CD4-positive, alpha-beta T cell treated with Interleukin-17A for 1 hour (primary cell): ENCODE data around the gene SRCAP.
"Not testable (repeated sequence)": the region's sequence is repeated elsewhere in the genome, so short reads cannot be mapped to it uniquely, and the experiment has no call there.

Source experiments
- DNase-seq: peaks from one replicate; pipeline ENCODE4 v3.0.0-alpha.2; 2020

SRCAP gene

DNA sequence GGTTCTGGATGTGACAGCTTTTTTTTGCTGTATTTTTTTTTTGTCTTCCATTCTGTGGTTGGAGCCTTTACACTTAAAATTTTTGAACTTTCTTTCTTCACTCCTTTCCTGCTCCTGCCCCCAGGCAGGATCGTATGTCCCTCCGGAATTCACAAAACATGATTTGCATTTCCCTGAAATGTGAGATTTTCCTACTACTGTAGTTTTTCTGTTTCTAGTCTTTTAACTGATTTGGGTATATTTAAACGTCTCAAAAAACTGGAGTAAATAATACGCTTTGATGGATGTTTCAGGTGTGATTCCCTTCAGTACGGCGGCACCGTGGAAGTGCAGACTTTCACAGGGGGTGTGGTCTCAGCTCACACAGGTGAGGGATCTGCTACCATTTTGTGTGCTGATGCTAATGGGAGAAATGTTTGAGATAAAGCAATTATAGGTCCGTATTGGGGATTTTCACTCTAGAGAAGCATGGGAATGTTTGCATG is 686 bp downstream of the SRCAP start:
- no peak for DNase-seq

DNA sequence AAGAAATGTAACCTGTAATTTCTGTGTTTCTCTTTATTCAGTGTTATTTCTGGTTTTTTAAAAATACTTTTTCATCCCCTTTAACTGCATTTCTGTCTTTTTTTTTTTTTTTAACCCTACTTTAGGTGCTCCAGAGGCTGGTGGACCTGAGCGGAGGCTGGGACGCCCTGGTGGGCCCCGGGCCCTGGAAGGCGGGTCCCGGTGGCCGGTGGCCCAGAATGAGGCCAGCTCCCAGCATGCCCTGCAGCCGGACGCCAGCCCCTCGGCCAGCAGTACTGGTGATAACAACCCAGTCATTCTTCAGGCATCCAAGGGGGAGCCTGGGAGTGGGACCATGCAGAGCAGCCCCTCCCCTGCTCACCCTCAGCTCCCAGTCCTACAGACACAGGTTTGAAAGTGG is 1.5 kb downstream of the SRCAP start:
- no peak for DNase-seq

DNA sequence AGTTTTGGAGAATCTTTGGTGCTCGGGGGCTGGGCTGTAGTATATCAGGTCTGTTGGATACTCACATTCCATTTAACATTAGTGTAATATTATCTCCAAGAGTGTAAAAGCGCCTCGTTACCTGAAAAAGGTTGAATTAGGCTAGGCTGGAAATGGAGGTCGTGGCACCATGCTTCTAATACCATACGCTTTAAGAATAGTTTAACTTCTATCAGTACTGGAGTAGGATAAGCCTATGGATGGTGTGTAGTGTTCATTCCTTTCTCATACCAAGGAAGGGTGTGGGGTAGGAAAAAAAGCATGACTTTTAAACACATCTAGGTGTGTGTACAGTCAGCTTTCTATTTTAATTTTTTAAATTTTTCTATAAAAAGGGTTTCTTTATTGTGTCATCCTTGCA is 2.0 kb downstream of the SRCAP start:
- DNase-seq = no peak

DNA sequence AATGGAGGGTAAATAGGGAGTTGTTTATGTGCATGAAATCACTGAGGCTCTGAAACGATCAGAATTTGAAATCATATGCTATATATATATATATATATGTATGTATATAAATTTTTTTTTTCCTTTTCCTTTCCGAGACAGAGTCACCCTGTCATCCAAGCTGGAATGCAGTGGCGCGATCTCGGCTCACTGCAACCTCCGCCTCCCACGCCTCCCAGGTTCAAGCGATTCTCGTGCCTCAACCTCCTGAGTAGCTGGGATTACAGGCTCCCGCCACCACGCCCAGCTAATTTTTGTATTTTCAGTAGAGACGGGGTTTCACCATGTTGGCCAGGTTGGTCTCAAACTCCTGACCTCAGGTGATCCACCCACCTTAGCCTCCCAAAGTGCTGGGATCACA is 4.1 kb downstream of the SRCAP start:
- DNase-seq = not testable (repeated sequence)

DNA sequence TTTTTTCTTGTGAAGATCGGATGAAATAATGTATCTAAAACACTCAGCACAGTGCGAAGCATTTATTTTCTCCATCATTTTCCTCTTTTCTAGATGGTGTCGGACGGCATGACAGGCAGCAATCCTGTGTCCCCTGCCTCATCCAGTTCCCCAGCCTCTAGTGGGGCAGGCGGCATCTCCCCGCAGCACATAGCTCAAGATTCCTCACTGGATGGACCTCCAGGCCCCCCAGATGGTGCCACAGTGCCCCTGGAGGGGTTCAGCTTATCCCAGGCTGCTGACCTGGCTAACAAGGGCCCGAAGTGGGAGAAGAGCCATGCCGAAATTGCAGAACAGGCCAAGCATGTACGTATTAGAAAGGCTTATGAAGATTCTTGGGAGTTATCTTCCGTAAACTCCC is 5.0 kb downstream of the SRCAP start:
- no peak for DNase-seq

DNA sequence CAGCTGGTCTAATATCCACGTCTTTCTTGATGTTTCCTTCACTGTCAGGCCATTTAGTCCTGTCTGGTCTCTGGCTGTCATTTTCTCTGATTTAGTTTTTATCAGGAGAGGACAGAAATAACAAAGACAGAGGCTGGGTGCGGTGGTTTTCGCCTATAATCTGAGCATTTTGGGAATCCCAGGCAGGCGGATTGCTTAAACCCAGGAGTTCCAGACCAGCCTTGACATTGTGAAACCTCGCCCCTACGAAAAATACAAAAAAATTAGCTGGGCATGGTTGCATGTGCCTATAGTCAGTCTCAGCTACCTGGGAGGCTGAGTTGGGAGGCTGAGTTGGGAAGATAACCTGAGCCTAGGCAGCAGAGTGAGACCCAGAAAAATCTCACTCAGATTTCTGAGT is 7.1 kb downstream of the SRCAP start:
- DNase-seq = no peak

DNA sequence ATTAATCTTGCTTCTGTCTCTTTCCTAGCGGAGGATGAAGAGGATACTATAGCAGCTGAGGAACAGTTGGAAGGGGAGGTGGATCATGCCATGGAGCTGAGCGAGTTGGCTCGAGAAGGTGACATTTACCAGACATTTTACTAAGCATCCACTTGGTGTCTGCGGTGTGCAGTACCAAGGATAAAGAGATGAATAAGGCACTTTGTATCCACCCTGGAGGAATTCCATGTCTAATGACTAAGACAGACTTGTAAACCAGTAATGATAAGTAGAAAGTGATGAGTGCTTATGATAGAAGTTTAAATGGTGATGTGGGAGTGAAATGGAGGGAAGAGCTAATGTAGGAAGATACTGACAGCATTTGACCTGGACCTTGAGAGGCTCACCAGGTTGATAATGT is 12.0 kb downstream of the SRCAP start:
- DNase-seq = no peak

DNA sequence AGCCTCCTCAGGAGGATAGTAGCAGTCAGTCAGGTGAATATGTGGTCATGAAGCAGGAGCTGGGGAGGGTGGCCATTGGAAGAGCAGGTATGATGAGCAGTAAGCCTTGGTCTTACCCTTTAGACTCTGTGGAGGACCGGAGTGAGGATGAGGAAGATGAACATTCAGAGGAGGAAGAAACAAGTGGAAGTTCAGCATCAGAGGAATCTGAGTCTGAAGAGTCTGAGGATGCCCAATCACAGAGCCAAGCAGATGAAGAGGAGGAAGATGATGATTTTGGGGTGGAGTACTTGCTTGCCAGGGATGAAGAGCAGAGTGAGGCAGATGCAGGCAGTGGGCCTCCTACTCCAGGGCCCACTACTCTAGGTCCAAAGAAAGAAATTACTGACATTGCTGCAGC is 12.7 kb downstream of the SRCAP start:
- no peak for DNase-seq

DNA sequence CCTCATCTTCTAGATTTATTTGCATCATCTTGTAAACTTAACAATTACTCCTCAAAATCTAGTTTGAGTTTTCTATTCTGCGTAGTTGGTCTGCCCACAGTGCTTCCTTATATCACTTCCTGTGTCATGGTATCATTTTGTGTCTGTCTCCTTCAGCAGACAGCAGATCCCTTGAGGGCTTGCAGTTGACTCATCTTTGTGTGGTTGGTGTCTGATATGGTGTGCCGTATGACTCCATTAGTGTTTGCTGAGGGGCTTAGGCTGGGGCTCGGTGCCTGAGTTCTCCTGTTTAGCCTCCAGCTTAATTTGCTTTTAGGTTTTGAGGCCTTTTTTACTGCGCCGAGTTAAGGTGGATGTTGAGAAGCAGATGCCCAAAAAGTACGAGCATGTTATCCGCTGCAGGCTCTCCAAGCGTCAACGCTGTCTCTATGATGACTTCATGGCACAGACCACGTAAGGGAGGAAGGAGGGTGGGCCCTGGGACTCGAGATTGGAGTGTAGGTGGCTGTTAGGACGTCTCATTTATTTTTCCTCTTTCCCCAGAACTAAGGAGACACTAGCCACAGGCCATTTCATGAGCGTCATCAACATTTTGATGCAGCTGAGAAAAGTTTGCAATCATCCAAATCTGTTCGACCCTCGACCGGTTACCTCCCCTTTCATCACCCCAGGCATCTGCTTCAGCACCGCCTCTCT is 16.9 kb downstream of the SRCAP start:
- peak; percentile 67 for DNase-seq

DNA sequence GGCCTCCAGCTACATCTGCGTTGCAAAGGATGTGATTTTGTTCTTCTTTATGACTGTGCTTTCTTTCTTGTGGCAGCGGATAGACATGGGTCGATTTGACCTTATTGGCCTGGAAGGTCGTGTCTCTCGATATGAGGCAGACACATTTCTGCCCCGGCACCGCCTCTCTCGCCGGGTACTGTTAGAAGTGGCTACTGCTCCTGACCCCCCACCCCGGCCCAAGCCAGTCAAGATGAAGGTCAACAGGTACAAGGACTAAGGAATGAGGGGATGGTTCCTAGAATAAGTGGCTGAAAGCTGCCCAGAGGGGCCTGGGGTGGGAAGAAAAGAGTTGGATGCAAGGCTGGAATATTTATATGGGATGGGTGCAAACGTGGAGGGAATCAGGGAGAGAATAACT is 21.1 kb downstream of the SRCAP start:
- DNase-seq = no peak

DNA sequence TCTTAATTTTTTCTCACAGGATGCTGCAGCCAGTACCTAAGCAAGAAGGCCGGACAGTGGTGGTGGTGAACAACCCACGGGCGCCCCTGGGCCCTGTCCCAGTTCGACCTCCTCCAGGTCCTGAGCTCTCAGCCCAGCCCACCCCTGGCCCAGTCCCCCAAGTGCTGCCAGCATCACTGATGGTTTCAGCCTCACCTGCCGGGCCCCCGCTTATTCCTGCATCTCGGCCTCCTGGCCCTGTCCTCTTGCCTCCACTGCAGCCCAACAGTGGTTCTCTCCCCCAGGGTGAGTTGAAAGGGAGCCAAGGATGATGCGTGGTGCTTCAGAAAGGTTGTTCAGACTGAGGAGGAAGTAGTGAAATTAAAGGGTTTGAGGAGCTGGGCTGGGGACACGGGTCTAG is 21.7 kb downstream of the SRCAP start:
- DNase-seq = no peak

DNA sequence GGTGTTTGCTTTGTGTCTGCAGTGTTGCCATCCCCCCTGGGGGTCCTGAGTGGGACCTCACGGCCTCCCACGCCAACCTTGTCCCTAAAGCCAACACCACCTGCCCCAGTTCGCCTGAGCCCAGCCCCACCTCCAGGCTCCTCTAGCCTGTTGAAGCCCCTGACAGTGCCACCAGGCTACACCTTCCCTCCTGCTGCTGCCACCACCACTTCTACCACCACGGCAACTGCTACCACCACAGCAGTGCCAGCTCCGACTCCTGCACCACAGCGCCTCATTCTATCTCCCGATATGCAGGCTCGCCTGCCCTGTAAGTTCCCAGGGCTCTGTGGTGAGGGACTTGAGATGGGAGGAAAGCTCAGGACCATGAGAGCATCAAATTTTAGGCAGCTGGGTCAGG is 22.2 kb downstream of the SRCAP start:
- no peak for DNase-seq

DNA sequence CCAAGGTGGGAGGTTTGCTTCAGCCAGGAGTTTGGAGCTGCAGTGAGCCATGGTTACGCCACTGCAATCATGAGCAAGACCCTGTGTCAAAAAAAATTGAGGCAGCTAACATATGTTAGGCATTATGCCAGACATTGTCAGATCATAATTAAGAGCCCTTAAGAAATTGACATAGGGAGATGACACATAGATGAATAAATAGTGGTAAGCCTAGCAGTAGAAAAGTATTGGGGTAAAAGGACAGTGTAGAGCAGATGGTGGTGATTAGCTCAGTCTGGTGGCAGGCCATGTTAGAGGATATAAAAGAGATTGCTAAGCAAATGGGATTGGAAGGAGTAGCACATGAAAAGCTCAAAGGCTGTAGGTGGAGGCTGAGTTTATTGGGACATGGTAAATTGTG is 22.6 kb downstream of the SRCAP start:
- DNase-seq = no peak

DNA sequence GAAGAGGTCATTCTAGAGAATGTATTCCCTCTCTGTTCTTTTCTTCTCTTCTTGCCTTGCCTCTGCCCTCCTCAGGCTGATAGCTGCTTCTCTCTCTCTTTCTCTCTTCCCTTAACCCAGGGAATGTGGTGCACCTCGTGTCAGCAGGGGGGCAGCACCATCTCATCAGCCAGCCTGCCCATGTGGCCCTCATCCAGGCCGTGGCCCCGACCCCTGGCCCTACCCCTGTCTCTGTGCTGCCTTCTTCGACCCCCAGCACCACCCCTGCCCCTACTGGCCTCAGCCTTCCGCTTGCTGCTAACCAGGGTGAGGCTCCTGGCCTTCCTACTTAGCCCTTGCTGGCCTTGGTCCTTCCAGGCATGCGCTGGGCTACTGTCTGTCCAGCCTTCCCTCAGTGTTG is 23.5 kb downstream of the SRCAP start:
- DNase-seq = no peak

DNA sequence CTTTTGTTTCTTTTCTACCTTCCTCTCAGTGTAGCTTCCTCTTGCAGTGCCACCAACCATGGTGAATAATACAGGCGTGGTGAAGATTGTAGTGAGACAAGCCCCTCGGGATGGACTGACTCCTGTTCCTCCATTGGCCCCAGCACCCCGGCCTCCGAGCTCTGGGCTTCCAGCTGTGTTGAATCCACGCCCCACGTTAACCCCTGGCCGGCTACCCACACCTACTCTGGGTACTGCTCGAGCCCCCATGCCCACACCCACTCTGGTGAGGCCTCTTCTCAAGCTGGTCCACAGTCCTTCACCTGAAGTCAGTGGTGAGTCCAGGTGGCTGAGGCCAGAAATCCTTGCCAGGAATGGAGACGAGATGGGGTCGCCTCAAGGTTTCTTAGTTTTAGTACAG is 23.9 kb downstream of the SRCAP start:
- no peak for DNase-seq

DNA sequence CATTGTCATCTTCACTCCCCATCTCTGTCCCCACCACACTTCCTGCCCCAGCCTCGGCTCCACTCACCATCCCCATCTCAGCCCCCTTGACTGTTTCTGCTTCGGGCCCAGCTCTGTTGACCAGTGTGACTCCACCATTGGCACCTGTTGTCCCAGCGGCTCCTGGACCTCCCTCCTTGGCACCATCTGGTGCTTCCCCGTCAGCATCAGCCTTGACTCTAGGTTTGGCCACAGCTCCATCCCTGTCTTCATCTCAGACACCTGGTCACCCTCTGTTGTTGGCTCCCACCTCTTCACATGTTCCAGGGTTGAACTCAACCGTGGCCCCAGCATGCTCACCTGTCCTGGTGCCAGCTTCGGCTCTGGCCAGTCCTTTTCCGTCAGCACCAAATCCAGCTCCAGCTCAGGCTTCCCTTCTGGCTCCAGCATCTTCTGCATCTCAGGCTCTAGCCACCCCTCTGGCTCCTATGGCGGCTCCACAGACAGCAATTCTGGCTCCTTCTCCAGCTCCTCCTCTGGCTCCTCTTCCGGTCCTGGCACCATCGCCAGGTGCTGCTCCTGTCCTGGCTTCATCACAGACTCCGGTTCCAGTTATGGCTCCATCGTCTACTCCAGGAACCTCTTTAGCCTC is 24.9 kb downstream of the SRCAP start:
- no peak for DNase-seq

DNA sequence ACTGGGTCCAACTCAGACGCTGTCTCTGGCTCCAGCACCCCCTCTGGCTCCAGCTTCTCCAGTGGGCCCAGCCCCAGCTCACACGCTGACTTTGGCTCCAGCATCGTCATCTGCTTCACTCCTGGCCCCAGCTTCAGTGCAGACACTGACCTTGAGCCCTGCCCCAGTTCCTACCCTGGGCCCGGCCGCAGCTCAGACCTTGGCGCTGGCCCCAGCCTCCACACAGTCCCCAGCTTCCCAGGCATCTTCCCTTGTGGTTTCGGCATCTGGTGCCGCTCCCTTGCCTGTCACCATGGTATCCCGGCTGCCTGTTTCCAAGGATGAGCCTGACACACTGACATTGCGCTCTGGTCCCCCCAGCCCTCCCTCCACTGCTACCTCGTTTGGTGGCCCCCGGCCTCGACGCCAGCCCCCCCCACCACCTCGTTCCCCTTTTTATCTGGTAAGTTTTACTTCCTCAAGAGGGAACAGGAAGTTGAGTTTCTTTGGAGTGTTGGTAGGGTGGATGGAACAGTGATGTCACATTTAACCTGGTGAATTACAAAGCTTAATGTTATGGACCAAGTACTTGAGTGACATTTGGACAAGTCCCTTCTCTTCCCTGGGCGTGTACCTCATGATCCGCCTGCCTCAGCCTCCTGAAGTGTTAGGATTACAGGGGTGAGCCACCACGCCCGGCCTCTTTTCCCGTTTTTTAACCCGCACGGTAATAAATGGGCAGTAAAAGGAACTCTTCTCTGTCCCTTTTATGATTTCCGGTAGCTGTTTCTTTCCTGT is 25.9 kb downstream of the SRCAP start:
- peak; percentile 14 for DNase-seq

DNA sequence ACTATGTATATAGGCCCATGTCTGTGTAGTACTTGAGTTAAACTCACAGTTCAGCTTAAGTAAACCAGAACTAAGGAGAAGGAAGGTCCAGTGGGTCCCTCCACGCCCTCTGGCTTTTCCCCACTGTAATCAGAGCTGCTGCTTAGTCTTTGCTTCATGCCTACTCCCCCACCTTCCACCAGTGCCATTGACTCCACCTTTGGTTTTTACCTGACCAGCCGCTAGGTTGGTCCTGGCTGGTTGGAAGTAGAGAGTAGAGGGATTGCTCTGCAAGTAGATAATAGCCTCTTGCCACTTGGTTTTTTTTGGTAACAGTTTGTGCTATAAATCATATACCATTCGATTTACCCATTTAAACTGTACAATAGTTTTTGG is 26.4 kb downstream of the SRCAP start:
- DNase-seq = no peak

DNA sequence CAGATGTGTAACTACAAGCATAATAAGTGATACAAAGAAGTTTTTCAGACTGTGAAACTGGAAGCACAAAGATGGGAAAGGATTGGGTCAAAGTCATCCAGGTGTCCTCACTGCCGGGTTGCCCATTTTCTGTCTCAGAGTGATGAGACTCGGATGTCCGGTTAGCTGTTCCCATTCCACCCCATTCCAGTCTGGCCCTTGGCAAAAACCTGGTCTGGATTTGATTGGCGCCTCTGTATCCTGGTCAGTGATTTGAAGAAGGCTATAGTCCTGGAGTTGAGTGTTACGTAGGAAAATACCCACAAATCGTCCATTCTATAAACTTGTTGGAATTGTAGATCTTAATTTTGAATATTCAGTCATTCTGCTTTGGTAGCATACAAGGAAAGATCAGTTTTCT is 29.4 kb downstream of the SRCAP start:
- DNase-seq = no peak

DNA sequence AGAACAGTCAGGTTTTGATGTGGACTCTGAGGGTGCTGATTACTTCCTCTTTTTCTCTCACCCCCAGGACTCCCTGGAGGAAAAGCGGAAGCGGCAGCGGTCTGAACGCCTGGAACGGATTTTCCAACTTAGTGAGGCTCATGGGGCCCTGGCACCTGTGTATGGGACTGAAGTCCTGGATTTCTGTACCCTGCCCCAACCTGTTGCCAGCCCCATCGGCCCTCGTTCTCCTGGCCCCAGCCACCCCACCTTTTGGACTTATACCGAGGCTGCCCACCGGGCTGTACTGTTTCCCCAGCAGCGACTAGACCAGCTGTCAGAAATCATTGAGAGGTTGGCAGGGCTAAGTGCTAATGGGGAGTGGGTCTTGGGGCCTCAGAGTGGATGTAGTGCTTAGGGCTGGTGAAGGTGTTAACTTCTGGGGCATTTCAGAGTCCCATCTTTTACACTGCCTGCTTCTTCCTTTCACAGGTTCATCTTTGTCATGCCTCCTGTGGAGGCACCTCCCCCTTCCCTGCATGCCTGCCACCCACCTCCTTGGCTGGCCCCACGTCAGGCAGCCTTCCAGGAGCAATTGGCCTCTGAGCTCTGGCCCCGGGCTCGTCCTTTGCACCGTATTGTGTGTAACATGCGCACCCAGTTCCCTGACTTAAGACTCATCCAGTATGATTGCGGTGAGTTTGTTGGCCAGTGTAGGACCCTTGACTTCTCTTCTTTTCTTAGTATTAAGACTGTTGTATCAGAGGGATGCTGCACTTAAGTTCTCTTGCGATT is 30.1 kb downstream of the SRCAP start:
- no peak for DNase-seq

DNA sequence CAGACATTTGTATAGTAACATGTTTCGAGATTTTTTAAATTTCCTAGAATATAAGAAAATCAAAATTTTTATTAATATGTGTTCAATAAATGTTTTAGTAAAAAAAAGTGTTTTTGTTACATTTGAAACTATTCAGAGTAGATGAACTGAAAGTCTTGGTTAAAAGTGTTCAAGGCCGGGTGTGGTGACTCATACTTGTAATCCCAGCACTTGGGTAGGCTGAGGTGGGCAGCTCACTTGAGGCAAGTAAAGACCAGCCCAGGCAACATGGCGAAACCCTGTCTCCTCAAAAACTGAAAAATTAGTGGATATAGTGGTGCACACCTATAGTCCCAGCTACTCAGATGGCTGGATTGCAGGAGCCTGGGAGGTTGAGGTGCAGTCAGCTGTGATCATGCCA is 32.4 kb downstream of the SRCAP start:
- DNase-seq = no peak

DNA sequence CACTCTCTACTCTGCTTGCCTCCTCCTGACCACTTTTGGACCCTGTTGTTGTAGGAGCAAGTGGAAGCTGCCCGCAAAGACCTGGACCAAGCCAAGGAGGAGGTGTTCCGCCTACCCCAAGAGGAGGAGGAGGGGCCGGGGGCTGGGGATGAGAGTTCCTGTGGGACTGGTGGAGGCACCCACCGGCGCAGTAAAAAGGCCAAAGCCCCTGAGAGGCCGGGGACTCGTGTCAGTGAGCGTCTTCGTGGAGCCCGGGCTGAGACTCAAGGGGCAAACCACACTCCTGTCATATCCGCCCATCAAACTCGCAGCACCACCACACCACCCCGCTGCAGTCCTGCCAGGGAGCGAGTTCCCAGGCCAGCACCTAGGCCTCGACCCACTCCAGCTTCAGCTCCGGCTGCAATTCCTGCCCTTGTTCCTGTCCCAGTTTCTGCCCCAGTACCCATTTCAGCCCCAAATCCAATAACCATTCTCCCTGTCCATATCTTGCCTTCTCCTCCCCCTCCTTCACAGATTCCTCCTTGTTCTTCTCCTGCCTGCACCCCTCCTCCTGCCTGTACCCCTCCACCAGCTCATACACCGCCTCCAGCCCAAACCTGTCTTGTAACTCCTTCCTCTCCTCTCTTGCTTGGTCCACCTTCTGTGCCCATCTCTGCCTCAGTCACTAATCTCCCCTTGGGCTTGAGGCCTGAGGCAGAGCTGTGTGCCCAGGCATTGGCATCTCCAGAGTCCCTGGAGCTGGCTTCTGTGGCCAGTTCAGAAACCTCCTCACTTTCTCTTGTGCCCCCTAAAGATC is 38.2 kb downstream of the SRCAP start:
- DNase-seq = no peak
